Progenitor cell of endocrine pancreas (in vitro differentiated cells): ENCODE data around the gene SMAD6. TPM values are rescaled to one million over a fixed set of nuclear protein-coding genes. Genes with fewer than 3 reads are reported as not detected.

Experiments
- DNase-seq: peaks from one replicate; pipeline ENCODE4 v3.0.0; 2021; ENCODE audit warnings: low spot score; ENCODE audit not compliant: unreplicated experiment
- H3K27ac Mint-ChIP-seq: 2 replicates; pipeline ENCODE4 v1.8.0; 2021; ENCODE audit warnings: mild to moderate bottlenecking, moderate library complexity, mixed read lengths
- H3K27me3 Mint-ChIP-seq: 2 replicates; pipeline ENCODE4 v1.8.0; 2021; ENCODE audit warnings: mixed read lengths
- H3K36me3 Mint-ChIP-seq: 2 replicates; pipeline ENCODE4 v1.8.0; 2022; ENCODE audit warnings: mixed read lengths; ENCODE audit not compliant: insufficient read depth
- H3K4me1 Mint-ChIP-seq: 2 replicates; pipeline ENCODE4 v1.8.0; 2021; ENCODE audit warnings: low read depth, mixed read lengths
- H3K4me3 Mint-ChIP-seq: 2 replicates; pipeline ENCODE4 v1.8.0; 2021; ENCODE audit warnings: low read depth, mild to moderate bottlenecking, moderate library complexity, mixed read lengths
- H3K9me3 Mint-ChIP-seq: 2 replicates; pipeline ENCODE4 v1.8.0; 2021; ENCODE audit warnings: low read depth, mixed read lengths
- CTCF ChIP-seq: fragments of 200-600 bp; sonication (generic); IDR thresholded peaks from one replicate; pipeline ENCODE4 v1.5.0; 2021; ENCODE audit warnings: antibody characterized with exemption, mild to moderate bottlenecking; ENCODE audit not compliant: unreplicated experiment
- long read RNA-seq: library from polyadenylated mRNA; unstranded; transcript quantifications from one replicate; pipeline ENCODE4 v2.0.0, GENCODE V29; 2020
- total RNA-seq: library from RNA; stranded (reverse); gene quantifications from 2 replicates; pipeline ENCODE4 v1.2.1, GENCODE V29; 2021

The SMAD6 gene
- total RNA-seq: 35.5 and 38.9 TPM in 2 replicates
- long read RNA-seq, full-length matches to known transcripts: 1 of 4 reads
- long read RNA-seq, partial matches to known transcripts: 0 of 4 reads
- long read RNA-seq, other reads (novel, unspliced or antisense): 3 of 4 reads

GRCh38 chr15:66702035-66702786 is at the start of gene SMAD6:
Gene SMAD6 (plus strand): TSS chr15:66702236. CDS start chr15:66703259, 1,023 bp downstream.
- peaks cover 29% of the 10 kb centered on the region for H3K4me1 Mint-ChIP-seq

GRCh38 chr15:66652806-66653205 is 49.2 kb upstream of the SMAD6 start:
- no peaks in the 10 kb centered on the region for H3K36me3 Mint-ChIP-seq

More at GRCh38 chr15:66702035-66702786, at the start of gene SMAD6:
- Mint-ChIP-seq H3K36me3 (peaks cover 8% of the 10 kb centered on the region), H3K27me3 (no peaks in the 10 kb centered on the region), H3K27ac (peak within 1 kb of the TSS; percentile 94), H3K4me3 (peak within 1 kb of the TSS; percentile 95), H3K9me3 (no peaks in the 10 kb centered on the region)
- TF ChIP-seq CTCF: no peak
- peak; percentile 92 for DNase-seq

GRCh38 chr15:66653398-66653797 is 48.6 kb upstream of the SMAD6 start:
- no peaks in the 10 kb centered on the region for H3K9me3 Mint-ChIP-seq
- H3K27me3 Mint-ChIP-seq: peaks cover 20% of the 10 kb centered on the region
- H3K4me3 Mint-ChIP-seq: no peak overlapping the region
- H3K36me3 Mint-ChIP-seq: no peaks in the 10 kb centered on the region
- peaks cover 44% of the 10 kb centered on the region for H3K4me1 Mint-ChIP-seq
- no peak for DNase-seq
- H3K27ac Mint-ChIP-seq: peak overlapping the region; percentile 56
- TF ChIP-seq CTCF: no peak

More at GRCh38 chr15:66652806-66653205, 49.2 kb upstream of the SMAD6 start:
- DNase-seq: no peak
- H3K27ac Mint-ChIP-seq: peak overlapping the region; percentile 56
- peaks cover 24% of the 10 kb centered on the region for H3K27me3 Mint-ChIP-seq
- H3K4me3 Mint-ChIP-seq: no peak overlapping the region
- no peak for TF ChIP-seq CTCF
- H3K4me1 Mint-ChIP-seq: peaks cover 46% of the 10 kb centered on the region
- H3K9me3 Mint-ChIP-seq: no peaks in the 10 kb centered on the region

GRCh38 chr15:66653852-66654251 is 48.2 kb upstream of the SMAD6 start:
- TF ChIP-seq CTCF: no peak
- Mint-ChIP-seq H3K9me3 (no peaks in the 10 kb centered on the region), H3K27ac (no peak overlapping the region), H3K36me3 (no peaks in the 10 kb centered on the region), H3K4me1 (peaks cover 44% of the 10 kb centered on the region), H3K27me3 (peaks cover 21% of the 10 kb centered on the region), H3K4me3 (peak overlapping the region; percentile 30)
- DNase-seq: no peak

- peak overlapping the region; percentile 30 for H3K4me3 Mint-ChIP-seq
- H3K9me3 Mint-ChIP-seq: no peaks in the 10 kb centered on the region
- peaks cover 20% of the 10 kb centered on the region for H3K27me3 Mint-ChIP-seq
- no peak for DNase-seq
- H3K4me1 Mint-ChIP-seq: peaks cover 44% of the 10 kb centered on the region
- H3K36me3 Mint-ChIP-seq: no peaks in the 10 kb centered on the region
- H3K27ac Mint-ChIP-seq: no peak overlapping the region
- TF ChIP-seq CTCF: no peak
These were observed 47.7 kb upstream of the SMAD6 start for GRCh38 chr15:66654361-66654738.
